Hepatocyte (in vitro differentiated cells): ENCODE measurements around the gene MARK1.

ENCODE experiments used
- EZH2 ChIP-seq: fragments of 200-600 bp; sonication (generic); IDR thresholded peaks from 2 replicates; pipeline ENCODE4 v1.6.1; 2016; ENCODE audit warnings: antibody characterized with exemption, mild to moderate bottlenecking, borderline replicate concordance
- TF ChIP-seq, protein P1 (sequence below): fragments of 200-600 bp; sonication (generic); IDR thresholded peaks from 2 replicates; pipeline ENCODE4 v1.5.1; 2016; ENCODE audit warnings: antibody characterized with exemption, mild to moderate bottlenecking; ENCODE audit not compliant: poor library complexity

DNA sequence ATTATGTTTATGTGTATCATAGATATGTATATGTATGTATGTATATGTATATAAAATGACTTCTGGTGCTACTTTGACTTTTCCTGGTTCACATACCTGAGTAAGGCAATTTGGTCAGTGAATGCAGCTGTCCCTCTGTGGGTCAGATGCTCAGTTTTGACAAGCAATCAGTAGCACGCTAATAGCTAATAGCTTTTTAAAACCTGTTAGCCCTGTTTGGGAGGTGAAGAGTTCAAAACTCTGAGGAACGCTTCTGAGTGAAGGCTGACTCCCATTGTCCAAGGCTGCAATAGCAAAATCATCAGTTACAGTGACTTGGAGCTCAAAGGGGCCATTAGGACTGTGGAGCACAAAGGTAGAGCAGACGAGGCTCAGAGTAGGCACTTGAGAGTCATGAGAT, 67.2 kb downstream of the MARK1 start:
- TF ChIP-seq EZH2: no peak
- TF ChIP-seq, protein P1, sequence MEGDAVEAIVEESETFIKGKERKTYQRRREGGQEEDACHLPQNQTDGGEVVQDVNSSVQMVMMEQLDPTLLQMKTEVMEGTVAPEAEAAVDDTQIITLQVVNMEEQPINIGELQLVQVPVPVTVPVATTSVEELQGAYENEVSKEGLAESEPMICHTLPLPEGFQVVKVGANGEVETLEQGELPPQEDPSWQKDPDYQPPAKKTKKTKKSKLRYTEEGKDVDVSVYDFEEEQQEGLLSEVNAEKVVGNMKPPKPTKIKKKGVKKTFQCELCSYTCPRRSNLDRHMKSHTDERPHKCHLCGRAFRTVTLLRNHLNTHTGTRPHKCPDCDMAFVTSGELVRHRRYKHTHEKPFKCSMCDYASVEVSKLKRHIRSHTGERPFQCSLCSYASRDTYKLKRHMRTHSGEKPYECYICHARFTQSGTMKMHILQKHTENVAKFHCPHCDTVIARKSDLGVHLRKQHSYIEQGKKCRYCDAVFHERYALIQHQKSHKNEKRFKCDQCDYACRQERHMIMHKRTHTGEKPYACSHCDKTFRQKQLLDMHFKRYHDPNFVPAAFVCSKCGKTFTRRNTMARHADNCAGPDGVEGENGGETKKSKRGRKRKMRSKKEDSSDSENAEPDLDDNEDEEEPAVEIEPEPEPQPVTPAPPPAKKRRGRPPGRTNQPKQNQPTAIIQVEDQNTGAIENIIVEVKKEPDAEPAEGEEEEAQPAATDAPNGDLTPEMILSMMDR: no peak
